Measurements from ENCODE around the gene C5AR1.
"Not testable (repeated sequence)": the region's sequence is repeated elsewhere in the genome, so short reads cannot be mapped to it uniquely, and the experiment has no call there.

C5AR1 gene

GRCh38 chr19:47363758-47364531, 54.3 kb downstream of the C5AR1 start:
- Histone ChIP-seq H3K9ac (ENCODE audit: low read length) (no peak overlapping the region), H3K36me3 (ENCODE audit: insufficient read depth, low read length) (peaks cover 60% of the 10 kb centered on the region), H3K79me2 (ENCODE audit: insufficient read depth, low read length) (no peaks in the 10 kb centered on the region), H3K4me2 (ENCODE audit: low read length) (no peak overlapping the region), H3K4me1 (ENCODE audit: insufficient read depth, low read length, severe bottlenecking) (no peaks in the 10 kb centered on the region), H3K4me3 (ENCODE audit: low read depth, low read length, poor library complexity, severe bottlenecking) (no peak overlapping the region), H3K27me3 (ENCODE audit: insufficient read depth, low read length) (no peaks in the 10 kb centered on the region), H4K20me1 (ENCODE audit: insufficient read depth, low read length) (no peaks in the 10 kb centered on the region), H3F3A (ENCODE audit: insufficient read depth, low read length) (no peaks in the 10 kb centered on the region), H2AFZ (ENCODE audit: low read length) (no peak overlapping the region), H3K9me3 (ENCODE audit: low read length) (no peaks in the 10 kb centered on the region), H3K27ac (ENCODE audit: low read depth, low read length, poor library complexity, severe bottlenecking) (no peak overlapping the region), H3K9me2 (ENCODE audit: low read depth, low read length) (no peaks in the 10 kb centered on the region)
- TF ChIP-seq EZH2 (IDR thresholded peaks at IDR 0.05; ENCODE audit: borderline replicate concordance, low read length) (no peak), CTCF (IDR thresholded peaks at IDR 0.05; ENCODE audit: low read length) (no peak)

GRCh38 chr19:47365455-47365854, 55.8 kb downstream of the C5AR1 start:
- H3K4me1 ChIP-seq (ENCODE audit: insufficient read depth, low read length, severe bottlenecking); H4K20me1 ChIP-seq (ENCODE audit: insufficient read depth, low read length); H3K4me2 ChIP-seq (ENCODE audit: low read length); H2AFZ ChIP-seq (ENCODE audit: low read length); H3K27ac ChIP-seq (ENCODE audit: low read depth, low read length, poor library complexity, severe bottlenecking); H3F3A ChIP-seq (ENCODE audit: insufficient read depth, low read length); H3K79me2 ChIP-seq (ENCODE audit: insufficient read depth, low read length); H3K4me3 ChIP-seq (ENCODE audit: low read depth, low read length, poor library complexity, severe bottlenecking); H3K9ac ChIP-seq (ENCODE audit: low read length); H3K27me3 ChIP-seq (ENCODE audit: insufficient read depth, low read length); H3K9me2 ChIP-seq (ENCODE audit: low read depth, low read length); H3K9me3 ChIP-seq (ENCODE audit: low read length): not testable (repeated sequence)
- H3K36me3 ChIP-seq (ENCODE audit: insufficient read depth, low read length): peaks cover 59% of the 10 kb centered on the region

GRCh38 chr19:47370045-47370611, 60.5 kb downstream of the C5AR1 start:
- Histone ChIP-seq H4K20me1 (ENCODE audit: insufficient read depth, low read length) (no peaks in the 10 kb centered on the region), H3K4me3 (ENCODE audit: low read depth, low read length, poor library complexity, severe bottlenecking) (no peak overlapping the region), H3K27me3 (ENCODE audit: insufficient read depth, low read length) (no peaks in the 10 kb centered on the region), H2AFZ (ENCODE audit: low read length) (no peak overlapping the region), H3K9me2 (ENCODE audit: low read depth, low read length) (no peaks in the 10 kb centered on the region), H3K4me1 (ENCODE audit: insufficient read depth, low read length, severe bottlenecking) (no peaks in the 10 kb centered on the region), H3K27ac (ENCODE audit: low read depth, low read length, poor library complexity, severe bottlenecking) (no peak overlapping the region), H3K79me2 (ENCODE audit: insufficient read depth, low read length) (no peaks in the 10 kb centered on the region), H3K4me2 (ENCODE audit: low read length) (no peak overlapping the region), H3K36me3 (ENCODE audit: insufficient read depth, low read length) (peaks cover 58% of the 10 kb centered on the region), H3F3A (ENCODE audit: insufficient read depth, low read length) (no peaks in the 10 kb centered on the region), H3K9ac (ENCODE audit: low read length) (no peak overlapping the region), H3K9me3 (ENCODE audit: low read length) (no peaks in the 10 kb centered on the region)
- TF ChIP-seq CTCF (IDR thresholded peaks at IDR 0.05; ENCODE audit: low read length): no peak
- TF ChIP-seq EZH2 (IDR thresholded peaks at IDR 0.05; ENCODE audit: borderline replicate concordance, low read length): no peak

- no peaks in the 10 kb centered on the region for H3K4me1 ChIP-seq (ENCODE audit: insufficient read depth, low read length, severe bottlenecking)
- peaks cover 64% of the 10 kb centered on the region for H3K36me3 ChIP-seq (ENCODE audit: insufficient read depth, low read length)
- no peaks in the 10 kb centered on the region for H4K20me1 ChIP-seq (ENCODE audit: insufficient read depth, low read length)
- H3K27me3 ChIP-seq (ENCODE audit: insufficient read depth, low read length): no peaks in the 10 kb centered on the region
- no peaks in the 10 kb centered on the region for H3K9me2 ChIP-seq (ENCODE audit: low read depth, low read length)
- no peak overlapping the region for H3K9ac ChIP-seq (ENCODE audit: low read length)
- H3K79me2 ChIP-seq (ENCODE audit: insufficient read depth, low read length): no peaks in the 10 kb centered on the region
- H3K4me3 ChIP-seq (ENCODE audit: low read depth, low read length, poor library complexity, severe bottlenecking): no peak overlapping the region
- H3K9me3 ChIP-seq (ENCODE audit: low read length): no peaks in the 10 kb centered on the region
- H3K4me2 ChIP-seq (ENCODE audit: low read length): no peak overlapping the region
- H3K27ac ChIP-seq (ENCODE audit: low read depth, low read length, poor library complexity, severe bottlenecking): no peak overlapping the region
- no peaks in the 10 kb centered on the region for H3F3A ChIP-seq (ENCODE audit: insufficient read depth, low read length)
- no peak overlapping the region for H2AFZ ChIP-seq (ENCODE audit: low read length)
- no peak for TF ChIP-seq CTCF (IDR thresholded peaks at IDR 0.05; ENCODE audit: low read length)
Measured at GRCh38 chr19:47371261-47371660, 61.6 kb downstream of the C5AR1 start.
